CD4-positive, alpha-beta T cell treated with Interferon gamma for 1 hour (primary cell): ENCODE data around the gene CCNT1.
"Not testable (repeated sequence)": the region's sequence is repeated elsewhere in the genome, so short reads cannot be mapped to it uniquely, and the experiment has no call there.

Experiments used
- DNase-seq: peaks from one replicate; pipeline ENCODE4 v3.0.0-alpha.2; 2020

Gene CCNT1

DNA sequence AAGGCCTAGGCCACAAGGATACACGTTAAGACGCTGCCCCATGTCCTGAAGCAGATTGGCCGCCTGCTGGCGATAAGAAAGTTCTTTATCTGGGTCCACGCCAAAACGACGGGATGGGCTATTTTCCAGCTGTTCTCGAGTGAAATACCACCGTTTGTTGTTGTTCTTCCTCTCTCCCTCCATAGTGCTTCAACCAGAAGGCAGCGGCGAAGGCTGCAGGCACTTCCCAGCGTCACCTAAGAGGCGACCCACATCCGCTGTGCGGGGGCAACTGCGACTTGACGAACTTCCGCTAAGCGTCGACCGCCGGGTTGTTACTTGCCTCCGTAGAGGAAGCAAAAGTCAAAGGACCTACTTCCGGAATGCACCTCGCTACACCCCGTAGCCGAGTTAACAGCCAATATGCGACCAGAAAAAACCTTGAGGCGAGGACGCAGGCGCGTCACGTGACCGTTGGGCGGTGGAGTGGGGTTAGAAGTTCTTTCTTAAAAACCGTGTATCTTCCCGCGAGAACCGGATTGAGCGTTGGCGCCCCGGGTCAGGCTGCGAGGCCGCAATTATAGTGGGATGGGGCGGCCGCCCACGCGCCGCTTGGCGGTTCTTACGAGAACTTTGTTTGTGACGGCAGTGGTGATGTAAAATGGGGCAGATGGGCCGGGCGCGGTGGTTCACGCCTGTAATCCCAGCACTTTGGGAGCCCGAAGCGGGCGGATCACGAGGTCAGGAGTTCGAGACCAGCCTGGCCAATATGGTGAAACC, at the start of gene CCNT1:
CCNT1 (minus strand) TSS at position 215 of the 759 bp plus-strand sequence; CDS start at position 183, 32 bp downstream.
- DNase-seq: peak; percentile 100

DNA sequence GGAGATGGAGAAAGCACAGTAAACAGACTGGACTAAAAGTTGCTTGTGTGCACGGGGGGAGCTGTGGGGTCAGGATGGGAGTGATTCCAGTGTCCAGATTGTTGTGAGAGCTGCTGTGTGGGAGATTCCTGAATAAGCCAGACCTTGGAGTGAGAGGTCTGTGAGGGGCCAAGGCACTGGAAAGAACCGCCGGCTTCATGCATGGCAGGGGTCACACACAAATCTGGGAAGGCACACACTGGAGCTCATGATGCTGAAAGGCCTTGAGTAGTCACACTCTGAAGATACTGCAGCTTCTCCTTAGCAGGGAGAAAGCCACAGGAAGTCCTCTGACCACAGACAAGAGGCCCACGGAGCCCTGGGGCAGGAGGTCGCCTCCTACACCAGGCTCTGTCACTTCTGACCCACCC, 49.3 kb upstream of the CCNT1 start:
- DNase-seq: no peak

DNA sequence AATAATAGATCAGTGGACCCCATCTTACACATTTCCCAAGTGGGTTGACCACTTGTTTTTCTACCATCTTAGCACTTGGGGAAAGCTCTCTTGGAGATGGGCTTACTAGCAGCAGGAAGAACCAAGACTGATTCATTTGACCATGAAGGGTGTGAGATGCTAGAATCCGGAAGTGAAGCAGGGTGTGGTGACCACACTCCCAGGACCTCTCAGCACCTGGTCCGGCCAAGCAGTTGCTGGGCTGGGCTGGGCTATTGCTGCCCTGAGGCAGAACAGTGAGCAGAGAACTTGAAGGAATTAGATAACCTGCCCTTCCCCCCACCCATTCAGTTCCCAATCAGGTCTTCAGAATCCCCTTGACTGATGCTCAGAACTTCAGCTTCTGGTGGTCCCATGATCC, 48.0 kb upstream of the CCNT1 start:
- no peak for DNase-seq

DNA sequence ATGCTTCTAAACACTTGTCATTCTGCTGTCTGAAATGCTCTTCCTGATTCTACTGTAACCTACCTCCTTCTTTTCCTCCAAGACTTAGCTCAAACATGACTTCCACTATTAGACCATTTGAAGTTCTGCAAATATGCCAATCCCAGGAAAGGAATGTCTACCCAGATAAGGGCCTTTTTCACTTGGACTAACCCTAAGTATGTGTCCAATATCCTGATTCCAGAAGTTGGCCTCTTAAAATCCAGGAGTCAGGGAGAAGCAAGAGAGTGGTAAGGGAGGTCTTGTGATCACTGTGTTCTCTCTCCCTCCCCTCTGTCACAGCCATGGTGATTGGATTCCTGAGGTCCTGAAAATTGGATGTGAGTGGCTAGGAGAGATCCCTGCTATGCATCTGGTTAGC, 42.2 kb upstream of the CCNT1 start:
- DNase-seq: no peak

DNA sequence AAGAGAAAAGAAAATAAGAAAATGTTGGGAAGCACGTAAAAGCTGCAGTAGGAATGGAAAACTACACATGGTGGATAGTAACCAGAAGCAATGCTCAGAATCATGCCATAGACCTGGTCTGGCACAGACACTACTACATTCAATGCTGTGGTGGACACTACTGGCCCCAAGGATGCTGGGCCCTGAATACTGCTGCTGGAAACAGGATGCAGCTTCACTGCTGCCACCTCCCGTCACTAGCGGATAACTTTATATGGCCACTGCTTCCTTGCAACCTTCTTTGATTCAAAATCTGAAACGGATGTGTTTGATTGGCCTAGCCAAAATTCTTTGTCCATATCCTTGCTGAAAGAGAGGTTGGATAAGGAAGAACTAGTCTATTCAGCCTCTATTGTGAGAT, 41.7 kb upstream of the CCNT1 start:
- no peak for DNase-seq

DNA sequence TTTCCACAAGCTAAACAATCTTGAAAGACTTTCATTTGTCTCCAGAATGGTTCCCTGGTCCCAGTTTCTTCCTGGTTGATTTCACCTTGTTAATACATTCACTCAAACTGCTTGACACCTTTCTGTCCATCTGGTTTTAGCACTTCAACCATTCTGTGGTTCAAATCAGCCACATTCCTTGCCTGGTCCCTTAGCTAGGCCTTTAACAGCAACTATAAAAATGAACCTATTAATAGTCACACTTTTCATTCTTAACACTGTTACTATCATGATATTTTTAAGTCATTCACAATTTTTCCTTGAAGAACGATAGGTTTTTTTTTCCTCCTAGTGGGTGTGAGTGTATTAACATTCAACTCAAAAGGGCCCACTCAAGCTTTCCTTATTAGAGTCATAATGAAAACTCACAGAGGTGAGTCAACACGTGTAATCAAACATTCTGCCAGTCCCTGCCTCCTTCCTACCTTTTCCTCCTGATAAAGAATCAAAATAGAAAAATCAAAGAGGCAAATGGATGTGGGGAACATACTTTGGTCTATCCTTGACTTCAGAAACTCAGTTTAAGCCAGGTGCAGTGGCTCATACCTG, 34.4 kb upstream of the CCNT1 start:
- no peak for DNase-seq

DNA sequence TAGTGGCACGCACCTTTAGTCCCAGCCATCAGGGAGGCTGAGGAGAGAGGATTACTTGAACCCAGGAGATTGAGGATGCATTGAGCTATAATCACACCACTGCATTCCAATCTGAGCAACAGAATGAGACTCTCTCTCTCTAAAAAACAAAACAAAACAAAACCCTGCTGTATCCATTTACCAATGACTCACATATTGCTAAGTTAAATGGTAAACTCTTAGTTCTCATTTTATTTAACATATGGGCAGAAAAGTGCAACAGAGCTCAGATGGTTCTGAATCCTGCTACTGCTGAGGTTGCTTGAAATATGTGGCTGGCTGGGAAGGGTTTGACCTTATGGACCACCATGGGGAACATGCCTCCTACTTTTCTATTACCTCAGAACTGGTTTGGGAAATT, 33.7 kb upstream of the CCNT1 start:
- DNase-seq: no peak

DNA sequence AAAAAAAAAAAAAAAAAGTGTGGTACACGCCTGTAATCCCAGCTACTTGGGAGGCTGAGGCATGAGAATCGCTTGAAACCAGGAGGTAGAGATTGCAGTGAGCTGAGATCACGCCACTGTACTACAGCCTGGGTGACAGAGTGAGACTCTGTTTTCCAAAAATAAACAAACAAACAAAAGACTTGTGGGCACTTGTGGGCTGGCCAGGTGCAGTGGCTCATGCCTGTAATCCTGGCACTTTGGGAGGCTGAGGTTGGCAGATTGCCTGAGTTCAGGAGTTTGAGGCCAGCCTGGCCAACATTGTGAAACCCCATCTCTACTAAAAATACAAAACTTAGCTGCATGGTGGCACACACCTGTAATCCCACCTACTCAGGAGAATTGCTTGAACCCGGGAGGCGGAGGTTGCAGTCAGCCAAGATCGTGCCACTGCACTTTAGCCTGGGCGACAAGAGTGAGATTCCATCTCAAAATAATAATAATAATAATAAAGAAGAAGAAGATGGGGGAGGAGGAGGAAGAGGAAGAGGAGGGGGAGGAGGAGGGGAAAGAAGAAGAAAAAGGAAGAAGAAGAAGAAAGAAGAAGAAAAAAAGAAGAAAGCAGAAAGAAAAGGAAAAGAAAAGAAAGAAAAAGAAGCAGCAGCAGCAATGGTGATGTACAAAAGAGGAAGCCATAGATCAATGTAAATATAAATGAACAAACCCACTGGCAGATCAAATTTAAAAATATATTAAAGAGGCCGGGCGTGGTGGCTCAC, 27.9 kb upstream of the CCNT1 start:
- DNase-seq: no peak

DNA sequence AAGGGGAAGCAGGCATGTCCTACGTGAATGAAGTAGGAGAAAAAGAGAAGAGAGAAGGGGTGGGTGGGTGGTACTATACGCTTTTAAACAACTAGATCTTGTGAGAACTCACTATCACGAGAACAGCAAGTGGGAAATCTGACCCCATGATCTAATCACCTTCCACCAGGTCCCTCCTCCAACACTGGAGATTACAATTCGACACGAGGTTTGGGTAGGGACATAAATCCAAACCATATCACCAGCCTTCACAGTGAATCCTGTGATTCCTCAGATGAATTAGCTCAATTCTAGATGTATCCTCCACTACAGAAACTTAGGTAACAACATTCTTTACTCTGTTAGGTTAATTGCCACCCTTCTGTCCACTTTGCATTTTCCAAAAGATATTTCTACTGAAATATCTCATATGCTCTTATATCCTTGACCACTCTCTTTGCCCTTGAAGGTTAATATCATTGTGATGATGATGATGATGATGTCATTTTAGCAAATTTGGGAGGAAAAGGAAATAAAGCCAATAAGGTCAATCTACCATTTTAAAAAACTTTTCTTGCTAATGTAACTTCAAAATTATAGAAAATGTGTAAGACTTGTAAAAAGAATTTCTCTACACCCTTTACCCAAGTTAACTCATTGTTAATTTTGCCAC, 23.2 kb upstream of the CCNT1 start:
- no peak for DNase-seq

DNA sequence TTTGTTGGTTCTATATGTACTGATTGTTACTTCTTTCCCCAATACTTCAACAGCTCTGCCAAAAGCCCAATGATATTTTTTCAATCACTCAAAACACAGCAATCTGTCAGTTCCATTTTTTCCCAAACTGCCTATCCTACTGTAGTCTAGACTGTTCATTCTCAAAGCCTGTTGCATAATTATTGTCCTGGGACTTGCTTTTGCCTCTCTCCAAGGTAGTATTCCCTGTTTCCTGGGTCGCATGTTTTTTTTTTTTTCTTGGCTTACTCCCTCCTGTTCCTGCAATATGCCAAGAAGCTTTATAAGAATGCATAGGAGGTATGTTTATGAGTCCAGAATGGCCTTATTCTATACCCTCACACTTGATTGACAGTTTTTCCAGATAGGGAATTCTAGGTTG, 19.9 kb upstream of the CCNT1 start:
- no peak for DNase-seq

DNA sequence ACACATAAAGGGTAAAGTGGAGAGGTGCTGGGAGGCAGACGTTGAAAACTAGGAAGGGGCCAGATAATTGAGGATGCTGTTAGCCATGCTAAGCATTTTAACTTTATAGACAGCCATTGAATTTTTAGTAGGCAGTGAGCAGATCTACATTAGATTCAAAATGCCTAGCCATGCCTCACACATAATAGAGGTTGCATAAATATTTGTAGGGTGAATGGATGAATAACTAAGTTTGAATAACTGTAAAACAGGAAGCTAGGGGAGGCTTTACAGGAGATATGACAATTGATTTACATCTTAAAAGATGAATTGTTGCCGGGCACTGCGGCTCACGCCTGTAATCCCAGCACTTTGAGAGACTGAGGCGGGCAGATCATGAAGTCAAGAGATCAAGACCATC, 12.3 kb upstream of the CCNT1 start:
- no peak for DNase-seq

DNA sequence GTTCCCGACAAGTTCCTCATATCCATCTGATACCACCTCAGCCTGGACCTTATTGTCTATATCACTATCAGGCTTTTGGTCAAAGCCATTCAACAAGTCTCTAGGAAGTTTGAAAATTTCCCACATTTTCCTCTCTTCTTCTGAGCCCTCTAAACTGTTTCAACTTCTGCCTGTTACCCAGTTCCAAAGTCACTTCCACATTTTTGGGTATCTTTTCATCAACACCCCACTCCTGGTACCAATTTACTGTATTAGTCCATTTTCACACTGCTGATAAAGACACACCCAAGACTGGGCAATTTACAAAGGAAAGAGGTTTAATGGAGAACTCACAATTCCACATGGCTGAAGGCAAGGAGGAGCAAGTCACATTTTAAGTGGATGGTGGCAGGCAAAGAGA, 4.2 kb upstream of the CCNT1 start:
- not testable (repeated sequence) for DNase-seq

DNA sequence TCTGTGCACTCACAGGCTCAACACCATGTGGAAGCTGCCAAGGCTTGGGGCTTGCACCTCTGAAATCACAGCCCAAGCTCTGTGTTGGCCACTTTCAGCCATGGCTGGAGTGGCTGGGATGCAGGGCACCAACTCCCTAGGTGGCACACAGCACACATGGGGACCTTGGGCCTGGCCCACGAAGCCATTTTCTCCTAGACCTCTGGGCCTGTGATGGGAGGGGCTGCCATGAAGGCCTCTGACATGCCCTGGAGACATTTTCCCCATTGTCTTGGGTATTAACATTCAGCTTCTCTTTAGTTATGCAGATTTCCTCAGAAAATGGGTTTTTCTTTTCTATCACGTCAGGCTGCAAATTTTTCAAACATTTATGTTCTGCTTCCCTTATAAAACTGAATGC, 3.7 kb upstream of the CCNT1 start:
- DNase-seq: not testable (repeated sequence)

DNA sequence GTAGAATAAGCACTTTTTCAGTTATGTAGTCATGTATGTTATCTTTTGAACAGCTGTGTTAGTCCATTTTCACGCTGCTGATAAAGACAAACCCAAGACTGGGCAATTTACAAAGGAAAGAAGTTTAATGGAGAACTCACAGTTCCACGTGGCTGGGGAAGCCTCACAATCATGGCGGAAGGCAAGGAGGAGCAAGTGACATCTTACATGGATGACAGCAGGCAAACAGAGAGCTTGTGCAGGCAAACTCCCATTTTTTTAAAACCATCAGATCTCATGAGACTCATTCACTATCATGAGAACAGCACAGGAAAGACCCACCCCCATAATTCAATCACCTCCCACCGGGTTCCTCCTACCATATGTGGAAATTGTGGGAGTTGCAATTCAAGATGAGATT, 2.5 kb upstream of the CCNT1 start:
- DNase-seq: not testable (repeated sequence)

DNA sequence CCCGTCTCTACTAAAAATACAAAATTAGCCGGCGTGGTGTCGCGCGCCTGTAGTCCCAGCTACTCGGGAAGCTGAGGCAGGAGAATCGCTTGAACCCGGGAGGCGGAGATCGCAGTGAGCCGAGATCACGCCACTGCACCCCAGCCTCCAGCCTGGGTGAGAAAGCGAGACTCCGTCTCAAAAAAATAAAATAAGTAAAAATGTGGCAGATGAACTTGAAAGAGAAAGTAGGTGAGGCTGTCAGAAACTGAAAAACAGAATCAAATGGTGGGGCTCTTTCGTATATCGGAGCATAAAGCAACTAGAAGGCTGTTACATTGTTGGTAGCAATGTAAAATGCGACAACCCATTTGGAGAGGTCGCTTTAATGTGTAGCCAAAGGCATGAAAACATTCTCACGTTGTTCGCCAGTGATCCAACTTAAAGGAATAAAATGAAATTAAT, 767 bp upstream of the CCNT1 start:
- no peak for DNase-seq

DNA sequence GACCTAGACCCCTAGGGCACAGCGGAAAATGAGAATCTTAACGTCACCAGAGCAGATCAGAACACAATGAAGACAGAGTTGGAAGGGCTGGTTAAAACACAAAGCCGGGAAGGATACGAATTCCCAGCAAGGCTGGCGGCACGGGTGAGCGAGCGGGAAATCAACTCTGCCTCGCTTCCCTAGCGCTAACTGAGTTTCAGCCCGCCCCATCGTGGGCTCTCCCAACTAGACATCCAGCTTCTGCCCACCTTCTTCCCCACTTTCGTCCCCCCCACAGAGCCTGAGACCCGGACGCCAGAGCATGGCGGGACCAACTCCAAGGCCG, 377 bp downstream of the CCNT1 start:
- DNase-seq: no peak

DNA sequence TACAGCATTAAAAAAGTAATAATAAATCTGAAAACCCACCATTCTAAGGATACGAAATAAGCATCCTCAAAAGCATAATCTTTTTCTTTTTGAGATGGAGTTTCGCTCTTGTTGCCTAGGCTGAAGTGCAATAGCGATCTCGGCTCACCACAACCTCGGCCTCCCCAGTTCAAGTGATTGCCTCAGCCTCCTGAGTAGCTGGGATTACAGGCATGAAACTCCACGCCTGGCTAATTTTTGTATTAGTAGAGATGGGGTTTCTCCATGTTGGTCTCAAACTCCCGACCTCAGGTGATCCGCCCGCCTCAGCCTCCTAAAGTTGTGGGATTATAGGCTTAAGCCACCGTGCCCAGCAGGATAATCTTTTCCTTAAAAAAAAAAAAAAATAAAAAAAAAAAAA, 4.3 kb downstream of the CCNT1 start:
- no peak for DNase-seq

DNA sequence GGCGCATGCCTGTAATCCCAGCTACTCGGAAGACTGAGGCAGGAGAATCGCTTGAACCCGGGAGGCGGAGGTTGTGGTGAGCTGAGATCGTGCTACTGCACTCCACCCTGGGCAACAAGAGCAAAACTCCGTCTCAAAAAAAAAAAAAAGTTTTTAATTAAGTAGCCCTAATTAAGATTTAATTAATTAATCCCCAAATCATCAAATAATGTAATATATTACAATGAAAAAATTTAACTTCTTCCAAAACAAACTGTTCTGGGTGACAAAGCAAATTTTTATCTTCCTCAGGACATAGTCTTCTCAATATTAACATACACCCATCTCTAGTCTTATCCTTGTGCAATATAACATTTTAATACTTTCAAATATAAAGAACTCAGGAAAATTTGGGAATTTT, 17.7 kb downstream of the CCNT1 start:
- not testable (repeated sequence) for DNase-seq

DNA sequence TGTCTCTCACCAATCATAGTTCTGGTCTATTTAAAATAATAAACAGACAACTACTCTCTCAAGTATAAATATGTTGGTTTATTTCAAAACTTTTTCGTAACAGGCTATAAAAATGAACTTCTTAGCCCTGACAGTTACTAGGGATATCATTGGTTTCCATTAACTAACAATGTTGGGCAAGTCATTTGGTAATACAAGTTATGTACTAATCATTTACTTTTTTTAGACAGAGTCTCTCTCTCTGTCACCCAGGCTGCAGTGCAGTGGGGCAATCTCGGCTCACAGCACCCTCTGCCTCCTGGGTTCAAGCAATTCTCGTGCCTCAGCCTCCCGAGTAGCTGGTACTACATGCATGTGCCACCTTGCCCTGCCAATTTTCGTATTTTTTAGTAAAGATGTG, 19.9 kb downstream of the CCNT1 start:
- no peak for DNase-seq

DNA sequence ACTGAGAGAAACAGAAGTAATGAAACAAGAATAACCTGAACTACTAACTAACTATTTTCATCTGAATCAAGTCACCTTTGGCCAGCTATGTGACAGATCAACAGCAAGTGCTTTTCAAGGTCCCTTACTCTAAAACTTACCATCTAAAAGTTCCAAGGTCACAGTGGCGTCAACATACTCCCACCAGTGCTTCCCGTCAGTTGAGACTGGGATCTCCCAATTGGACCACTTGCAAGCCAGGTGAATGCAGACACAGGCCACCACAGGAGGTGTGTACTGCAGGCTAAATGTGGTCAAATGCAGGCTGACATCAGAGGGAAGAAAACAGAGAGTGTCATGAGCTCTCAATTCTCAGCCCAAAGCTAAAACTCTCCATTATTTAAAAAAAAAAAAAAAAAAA, 20.6 kb downstream of the CCNT1 start:
- DNase-seq: no peak

DNA sequence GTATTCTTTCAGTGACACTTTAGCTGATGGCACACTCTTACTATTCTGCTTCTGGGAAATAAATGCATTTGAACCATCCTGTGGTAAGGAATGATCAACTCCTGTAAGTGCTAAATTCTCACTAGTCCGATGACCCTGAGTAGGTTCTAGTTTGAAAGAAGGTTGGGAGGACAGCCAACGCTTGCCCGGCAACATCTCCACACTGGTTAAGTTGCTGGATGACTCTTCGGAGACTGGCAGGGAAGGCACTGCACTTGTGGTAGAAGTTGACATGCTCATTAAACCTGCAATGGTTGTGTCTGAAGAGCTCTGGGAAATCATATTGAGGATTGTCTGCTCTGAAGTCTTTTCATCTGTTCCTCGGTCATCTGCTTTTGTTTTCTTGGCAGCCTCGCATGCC, 22.5 kb downstream of the CCNT1 start:
- no peak for DNase-seq

DNA sequence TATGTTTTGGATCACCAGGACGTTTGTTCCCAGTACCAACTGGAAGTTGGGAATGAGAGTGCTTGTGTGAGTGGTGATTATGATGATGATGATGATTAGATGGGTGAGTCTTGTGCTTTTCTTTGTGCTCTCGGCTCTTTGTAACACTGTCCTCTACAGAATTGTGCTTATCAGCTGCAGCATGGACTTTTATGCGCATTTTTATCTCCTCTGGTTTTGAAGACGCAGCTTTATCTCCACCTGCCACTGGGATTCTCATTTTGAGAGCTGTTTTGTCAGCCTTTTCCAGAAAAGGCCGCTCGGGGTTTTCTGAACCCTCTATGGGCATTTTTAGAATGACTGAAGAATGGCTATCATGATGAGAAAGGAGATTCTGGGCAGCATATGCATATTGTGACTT, 22.9 kb downstream of the CCNT1 start:
- no peak for DNase-seq

DNA sequence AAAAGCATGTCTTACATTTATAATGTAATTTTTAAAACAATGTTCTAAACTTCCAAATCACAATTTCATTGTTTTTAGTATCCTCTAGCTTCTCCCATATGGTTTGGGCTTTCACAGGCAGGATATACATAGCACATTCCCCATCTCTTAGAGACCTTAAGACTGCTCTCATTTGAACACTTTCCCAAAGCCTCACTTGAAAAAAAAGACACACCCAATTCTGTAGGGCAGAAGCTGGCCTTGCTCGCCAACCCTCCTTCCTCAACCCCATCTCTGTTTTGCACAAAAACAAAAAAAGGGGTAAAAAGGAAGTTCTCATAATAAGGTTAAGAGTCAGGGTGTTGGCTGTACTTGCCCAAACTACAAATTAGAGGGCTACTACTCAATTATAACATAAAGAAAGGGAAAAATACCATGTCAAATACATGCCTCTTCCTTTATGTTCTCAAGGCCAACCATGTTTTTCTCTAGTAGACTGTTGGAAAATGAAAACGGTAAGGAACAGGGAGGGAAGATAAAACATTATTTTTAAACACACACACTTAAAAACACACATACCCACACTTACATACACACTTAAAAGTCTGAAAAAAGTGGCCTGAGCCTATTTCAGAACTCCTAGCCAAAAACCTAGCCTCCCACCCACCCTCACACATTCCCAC, 24.6 kb downstream of the CCNT1 start:
- DNase-seq: no peak
